ENCODE measurements around the gene LRRTM4. TPM values are rescaled to one million over a fixed set of nuclear protein-coding genes. Genes with fewer than 3 reads are reported as not detected.

LRRTM4 gene
- total RNA-seq, 1 experiment from 2014 or later, result 0.23 TPM

DNA sequence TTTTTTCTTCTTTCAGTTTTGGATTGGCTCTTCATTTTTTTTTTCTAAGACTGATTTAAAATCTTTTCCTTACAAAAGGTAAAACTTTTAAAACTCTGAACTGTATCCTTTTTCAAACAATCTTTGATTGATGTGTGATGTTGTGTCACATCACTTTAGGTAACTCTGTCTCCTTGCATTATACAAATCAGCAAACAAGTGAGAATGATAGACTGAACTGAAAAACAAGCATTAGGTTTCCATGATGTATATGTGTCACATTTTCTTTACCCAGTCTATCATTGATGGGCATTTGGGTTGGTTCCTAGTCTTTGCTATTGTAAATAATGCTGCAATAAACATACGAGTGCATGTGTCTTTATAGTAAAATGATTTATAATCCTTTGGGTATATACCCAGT lies 655.7 kb downstream of the LRRTM4 start:
- H3K27me3 ChIP-seq (ENCODE audit: control insufficient read depth, insufficient read depth, low read length), result no peaks in the 10 kb centered on the region
- intact Hi-C loops (cut with micrococcal nuclease; ENCODE audit: unreplicated experiment), result no loop called here
- CTCF ChIA-PET, result no interaction called here
- no peak overlapping the region for H3K4me3 ChIP-seq (ENCODE audit: low read depth in 2 of 2, low read length in 2 of 2)
- H3K27ac ChIP-seq (ENCODE audit: low read length), result no peak overlapping the region
- in situ Hi-C loops (cut with HindIII; ENCODE audit: low pct_unique_long_range_greater_than_20kb, low sequenced_read_pairs), result no loop called here
- TF ChIP-seq, protein P1, sequence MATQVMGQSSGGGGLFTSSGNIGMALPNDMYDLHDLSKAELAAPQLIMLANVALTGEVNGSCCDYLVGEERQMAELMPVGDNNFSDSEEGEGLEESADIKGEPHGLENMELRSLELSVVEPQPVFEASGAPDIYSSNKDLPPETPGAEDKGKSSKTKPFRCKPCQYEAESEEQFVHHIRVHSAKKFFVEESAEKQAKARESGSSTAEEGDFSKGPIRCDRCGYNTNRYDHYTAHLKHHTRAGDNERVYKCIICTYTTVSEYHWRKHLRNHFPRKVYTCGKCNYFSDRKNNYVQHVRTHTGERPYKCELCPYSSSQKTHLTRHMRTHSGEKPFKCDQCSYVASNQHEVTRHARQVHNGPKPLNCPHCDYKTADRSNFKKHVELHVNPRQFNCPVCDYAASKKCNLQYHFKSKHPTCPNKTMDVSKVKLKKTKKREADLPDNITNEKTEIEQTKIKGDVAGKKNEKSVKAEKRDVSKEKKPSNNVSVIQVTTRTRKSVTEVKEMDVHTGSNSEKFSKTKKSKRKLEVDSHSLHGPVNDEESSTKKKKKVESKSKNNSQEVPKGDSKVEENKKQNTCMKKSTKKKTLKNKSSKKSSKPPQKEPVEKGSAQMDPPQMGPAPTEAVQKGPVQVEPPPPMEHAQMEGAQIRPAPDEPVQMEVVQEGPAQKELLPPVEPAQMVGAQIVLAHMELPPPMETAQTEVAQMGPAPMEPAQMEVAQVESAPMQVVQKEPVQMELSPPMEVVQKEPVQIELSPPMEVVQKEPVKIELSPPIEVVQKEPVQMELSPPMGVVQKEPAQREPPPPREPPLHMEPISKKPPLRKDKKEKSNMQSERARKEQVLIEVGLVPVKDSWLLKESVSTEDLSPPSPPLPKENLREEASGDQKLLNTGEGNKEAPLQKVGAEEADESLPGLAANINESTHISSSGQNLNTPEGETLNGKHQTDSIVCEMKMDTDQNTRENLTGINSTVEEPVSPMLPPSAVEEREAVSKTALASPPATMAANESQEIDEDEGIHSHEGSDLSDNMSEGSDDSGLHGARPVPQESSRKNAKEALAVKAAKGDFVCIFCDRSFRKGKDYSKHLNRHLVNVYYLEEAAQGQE (IDR thresholded peaks at IDR 0.05; ENCODE audit: insufficient read depth in 1 of 2, low read depth in 2 of 2, low read length in 1 of 2), result no peak
- no peak for TF ChIP-seq POLR2AphosphoS5 (IDR thresholded peaks at IDR 0.05; ENCODE audit: low read depth, low read length)
- TF ChIP-seq TCF7L2 (IDR thresholded peaks at IDR 0.05; ENCODE audit: low read depth, low read length), result no peak
- TF ChIP-seq SIN3A (IDR thresholded peaks at IDR 0.05; ENCODE audit: borderline replicate concordance, insufficient read depth, low read depth, low read length), result no peak
- TF ChIP-seq, protein P2, sequence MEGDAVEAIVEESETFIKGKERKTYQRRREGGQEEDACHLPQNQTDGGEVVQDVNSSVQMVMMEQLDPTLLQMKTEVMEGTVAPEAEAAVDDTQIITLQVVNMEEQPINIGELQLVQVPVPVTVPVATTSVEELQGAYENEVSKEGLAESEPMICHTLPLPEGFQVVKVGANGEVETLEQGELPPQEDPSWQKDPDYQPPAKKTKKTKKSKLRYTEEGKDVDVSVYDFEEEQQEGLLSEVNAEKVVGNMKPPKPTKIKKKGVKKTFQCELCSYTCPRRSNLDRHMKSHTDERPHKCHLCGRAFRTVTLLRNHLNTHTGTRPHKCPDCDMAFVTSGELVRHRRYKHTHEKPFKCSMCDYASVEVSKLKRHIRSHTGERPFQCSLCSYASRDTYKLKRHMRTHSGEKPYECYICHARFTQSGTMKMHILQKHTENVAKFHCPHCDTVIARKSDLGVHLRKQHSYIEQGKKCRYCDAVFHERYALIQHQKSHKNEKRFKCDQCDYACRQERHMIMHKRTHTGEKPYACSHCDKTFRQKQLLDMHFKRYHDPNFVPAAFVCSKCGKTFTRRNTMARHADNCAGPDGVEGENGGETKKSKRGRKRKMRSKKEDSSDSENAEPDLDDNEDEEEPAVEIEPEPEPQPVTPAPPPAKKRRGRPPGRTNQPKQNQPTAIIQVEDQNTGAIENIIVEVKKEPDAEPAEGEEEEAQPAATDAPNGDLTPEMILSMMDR (IDR thresholded peaks at IDR 0.05), result no peak
- DNase-seq (ENCODE audit: low read depth, low spot score) (no peak), ATAC-seq (no peak)
- H3K4me1 ChIP-seq (ENCODE audit: control insufficient read depth, insufficient read depth, low read length), result no peaks in the 10 kb centered on the region
- no peaks in the 10 kb centered on the region for H3K9me3 ChIP-seq (ENCODE audit: control insufficient read depth, insufficient read depth, low read depth, low read length)
- no peaks in the 10 kb centered on the region for H3K36me3 ChIP-seq (ENCODE audit: control insufficient read depth, insufficient read depth, low read length)
- POLR2A ChIA-PET, result no interaction called here
- BruUV-seq (replicated peaks), result no TSS peak

DNA sequence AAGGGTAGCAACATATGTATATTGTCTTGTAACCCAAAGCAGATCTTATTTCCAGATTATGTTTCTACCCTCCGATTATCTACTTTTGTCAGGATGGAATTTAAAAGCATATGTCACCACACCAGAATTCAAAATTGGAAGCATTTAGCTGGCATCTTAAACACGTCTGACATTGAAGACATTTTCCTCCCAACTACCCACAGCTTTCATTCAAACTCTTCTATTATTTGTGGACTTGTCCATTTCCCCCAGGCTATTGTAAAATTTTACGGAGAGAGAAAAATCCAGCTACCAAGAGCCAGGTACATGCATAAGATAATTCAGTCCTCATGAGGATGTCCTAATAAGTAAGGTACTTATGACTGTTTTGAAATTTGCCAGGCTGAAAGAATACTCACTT lies 659.3 kb downstream of the LRRTM4 start:
- no peaks in the 10 kb centered on the region for H3K9me3 ChIP-seq (ENCODE audit: control insufficient read depth, insufficient read depth, low read depth, low read length)
- no peak overlapping the region for H3K27ac ChIP-seq (ENCODE audit: low read length)
- in situ Hi-C loops (cut with HindIII; ENCODE audit: low pct_unique_long_range_greater_than_20kb, low sequenced_read_pairs), result no loop called here
- no TSS peak for BruUV-seq (replicated peaks)
- intact Hi-C loops (cut with micrococcal nuclease; ENCODE audit: unreplicated experiment), result no loop called here
- ChIA-PET CTCF (no interaction called here), POLR2A (no interaction called here)
- ATAC-seq (no peak), DNase-seq (ENCODE audit: low read depth, low spot score) (no peak)
- TF ChIP-seq POLR2AphosphoS5 (IDR thresholded peaks at IDR 0.05; ENCODE audit: low read depth, low read length) (no peak), SIN3A (IDR thresholded peaks at IDR 0.05; ENCODE audit: borderline replicate concordance, insufficient read depth, low read depth, low read length) (no peak)
- H3K27me3 ChIP-seq (ENCODE audit: control insufficient read depth, insufficient read depth, low read length), result no peaks in the 10 kb centered on the region
- H3K4me3 ChIP-seq (ENCODE audit: low read depth in 2 of 2, low read length in 2 of 2), result no peak overlapping the region
- no peaks in the 10 kb centered on the region for H3K4me1 ChIP-seq (ENCODE audit: control insufficient read depth, insufficient read depth, low read length)
- H3K36me3 ChIP-seq (ENCODE audit: control insufficient read depth, insufficient read depth, low read length), result no peaks in the 10 kb centered on the region

DNA sequence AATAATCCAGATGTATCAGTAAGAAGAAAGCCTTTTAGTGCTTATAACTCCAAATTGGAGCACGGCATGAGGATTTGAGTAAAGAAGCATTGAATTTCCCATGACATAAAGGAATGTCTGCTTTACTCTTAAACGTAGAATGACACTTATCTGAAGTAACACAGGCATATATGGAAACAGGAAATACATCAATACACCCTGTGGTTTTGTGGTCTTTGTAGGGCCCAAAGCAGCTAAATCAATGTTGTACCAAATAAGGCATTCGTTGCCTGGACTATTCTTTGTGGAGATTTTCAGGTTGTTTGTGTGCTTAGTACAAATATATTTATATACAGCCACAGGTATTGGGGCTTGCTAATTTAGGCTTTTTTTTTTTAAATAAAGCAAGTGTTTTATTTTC lies 660.5 kb downstream of the LRRTM4 start:
- H3K4me1 ChIP-seq (ENCODE audit: control insufficient read depth, insufficient read depth, low read length), result no peaks in the 10 kb centered on the region
- no TSS peak for BruUV-seq (replicated peaks)
- POLR2A ChIA-PET, result no interaction called here
- DNase-seq (ENCODE audit: low read depth, low spot score) (no peak), ATAC-seq (no peak)
- H3K4me3 ChIP-seq (ENCODE audit: low read depth in 2 of 2, low read length in 2 of 2), result no peak overlapping the region
- no peaks in the 10 kb centered on the region for H3K27me3 ChIP-seq (ENCODE audit: control insufficient read depth, insufficient read depth, low read length)
- H3K9me3 ChIP-seq (ENCODE audit: control insufficient read depth, insufficient read depth, low read depth, low read length), result no peaks in the 10 kb centered on the region
- in situ Hi-C loops (cut with HindIII; ENCODE audit: low pct_unique_long_range_greater_than_20kb, low sequenced_read_pairs), result no loop called here
- TF ChIP-seq, protein P2 (IDR thresholded peaks at IDR 0.05), result no peak
- TF ChIP-seq POLR2AphosphoS5 (IDR thresholded peaks at IDR 0.05; ENCODE audit: low read depth, low read length) (no peak), TCF7L2 (IDR thresholded peaks at IDR 0.05; ENCODE audit: low read depth, low read length) (no peak), SIN3A (IDR thresholded peaks at IDR 0.05; ENCODE audit: borderline replicate concordance, insufficient read depth, low read depth, low read length) (no peak)
- TF ChIP-seq, protein P1 (IDR thresholded peaks at IDR 0.05; ENCODE audit: insufficient read depth in 1 of 2, low read depth in 2 of 2, low read length in 1 of 2), result no peak
- no peak overlapping the region for H3K27ac ChIP-seq (ENCODE audit: low read length)
- intact Hi-C loops (cut with micrococcal nuclease; ENCODE audit: unreplicated experiment), result no loop called here
- H3K36me3 ChIP-seq (ENCODE audit: control insufficient read depth, insufficient read depth, low read length), result no peaks in the 10 kb centered on the region
- CTCF ChIA-PET, result no interaction called here
